Brain pericyte (primary cell): Measurements from ENCODE around the gene POLR2J.
"Not testable (repeated sequence)": the region's sequence is repeated elsewhere in the genome, so short reads cannot be mapped to it uniquely, and the experiment has no call there.

Experiments used
- DNase-seq: peaks from one replicate; pipeline ENCODE4 v3.0.0-alpha.2; 2012; ENCODE audit warnings: low read depth, low spot score

The POLR2J gene

DNA sequence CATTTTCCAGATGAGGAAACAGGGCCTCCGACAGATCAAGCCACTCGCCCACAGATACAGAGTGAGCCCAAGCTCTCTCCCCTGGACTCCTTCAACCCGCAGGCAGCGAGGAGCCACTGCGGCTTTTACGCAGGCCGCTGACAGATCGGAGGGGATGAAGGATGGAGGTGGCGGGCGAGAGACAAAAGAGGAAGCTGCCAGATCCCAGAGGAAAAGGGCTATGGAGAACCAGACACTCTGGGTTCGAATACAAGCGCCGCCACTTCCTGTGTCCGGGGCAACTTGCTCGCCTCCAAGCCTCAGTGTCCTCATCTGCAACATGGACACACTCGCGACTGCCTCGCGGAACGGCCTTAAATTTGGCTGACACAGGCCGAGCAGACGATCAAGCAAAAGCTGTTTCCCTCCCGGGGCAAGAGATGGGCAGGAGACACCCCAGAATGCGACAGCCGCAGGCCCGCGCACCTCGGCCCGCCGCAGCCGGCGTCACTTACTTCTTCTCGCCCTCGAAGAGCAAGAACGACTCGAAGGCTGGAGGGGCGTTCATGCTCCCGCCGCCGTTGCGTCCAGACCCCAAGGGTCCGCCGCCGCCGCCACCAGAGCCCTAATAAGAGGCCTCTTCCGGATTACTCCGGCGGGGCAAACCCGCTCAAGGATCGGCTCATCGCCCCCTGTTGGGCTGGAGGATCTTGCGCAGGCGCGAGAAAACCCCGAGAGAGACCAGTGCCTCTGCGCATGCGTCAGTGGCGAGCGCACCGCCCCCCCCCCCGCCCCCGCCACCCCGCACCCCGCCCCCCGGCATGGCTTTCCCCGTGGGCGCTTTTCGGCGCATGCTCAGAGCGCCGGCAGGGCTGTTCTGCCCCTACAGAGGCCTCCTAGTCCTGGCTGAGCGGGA lies at the start of gene POLR2J:
TSS of gene POLR2J (minus strand) at position 609 of the 895 bp plus-strand sequence. CDS start at position 547, 62 bp downstream.
- DNase-seq, result not testable (repeated sequence)

DNA sequence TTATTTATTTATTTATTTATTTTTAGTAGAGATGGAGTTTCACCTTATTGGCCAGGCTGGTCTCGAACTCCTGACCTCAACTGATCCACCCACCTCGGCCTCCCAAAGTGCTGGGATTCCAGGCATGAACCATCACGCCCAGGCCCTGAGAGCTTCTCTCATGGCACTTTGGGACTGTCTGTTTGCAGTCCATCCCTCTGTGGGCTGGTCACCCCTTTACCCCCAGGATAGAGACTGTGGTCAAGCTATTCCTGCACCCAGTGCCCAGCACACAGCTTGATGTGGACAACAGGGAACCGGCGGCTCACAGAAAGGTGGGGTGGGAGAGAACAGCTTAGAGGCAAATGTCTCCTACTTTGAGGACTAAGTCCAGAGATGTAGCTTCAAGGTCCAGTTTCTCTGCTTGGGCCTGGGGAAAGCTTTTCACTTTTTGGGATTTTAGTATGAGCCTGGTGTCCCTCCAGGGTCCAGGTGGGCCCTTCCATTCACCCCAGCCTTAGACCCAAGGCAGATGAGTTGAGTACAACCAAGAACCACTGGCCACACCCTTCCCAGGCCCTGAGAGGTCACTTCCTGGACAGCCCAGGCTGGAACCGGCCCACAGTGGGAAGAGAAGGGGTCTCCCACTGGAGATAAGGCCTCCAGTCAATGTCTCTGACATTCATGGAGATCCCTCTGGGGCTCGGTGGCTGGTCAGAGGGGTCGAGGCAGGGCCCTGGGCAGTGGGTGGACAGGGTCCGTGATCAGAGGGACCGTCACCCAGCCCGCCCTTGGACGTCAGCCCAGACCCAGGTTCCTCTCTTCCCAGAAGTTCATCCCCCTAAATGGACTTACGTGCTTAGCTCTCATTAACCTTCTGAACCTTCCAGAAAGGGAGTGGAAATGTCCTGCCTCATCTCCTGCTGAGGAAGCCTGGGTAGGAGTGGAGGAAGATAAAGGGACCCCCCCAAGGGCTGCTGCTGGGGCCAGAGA lies 49.4 kb upstream of the POLR2J start:
- not testable (repeated sequence) for DNase-seq

DNA sequence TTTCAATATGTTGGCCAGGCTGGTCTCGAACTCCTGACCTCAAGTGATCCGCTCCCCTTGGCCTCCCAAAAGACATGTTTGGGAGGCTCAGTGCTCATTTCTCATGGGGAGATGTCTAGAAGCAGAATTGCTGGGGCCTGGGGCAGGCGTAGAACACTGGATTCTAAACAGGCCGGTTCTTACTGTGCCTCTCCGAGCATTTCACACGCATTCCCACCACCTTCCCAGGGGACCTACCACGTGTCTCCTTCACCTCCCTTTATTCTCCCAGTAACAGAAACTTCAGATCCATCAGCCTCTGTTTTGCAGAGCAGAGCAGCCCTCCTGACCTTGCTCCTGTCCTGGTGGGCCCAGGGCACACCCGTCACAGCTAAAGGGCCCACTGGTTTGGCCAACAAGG lies 48.5 kb upstream of the POLR2J start:
- DNase-seq, result not testable (repeated sequence)

DNA sequence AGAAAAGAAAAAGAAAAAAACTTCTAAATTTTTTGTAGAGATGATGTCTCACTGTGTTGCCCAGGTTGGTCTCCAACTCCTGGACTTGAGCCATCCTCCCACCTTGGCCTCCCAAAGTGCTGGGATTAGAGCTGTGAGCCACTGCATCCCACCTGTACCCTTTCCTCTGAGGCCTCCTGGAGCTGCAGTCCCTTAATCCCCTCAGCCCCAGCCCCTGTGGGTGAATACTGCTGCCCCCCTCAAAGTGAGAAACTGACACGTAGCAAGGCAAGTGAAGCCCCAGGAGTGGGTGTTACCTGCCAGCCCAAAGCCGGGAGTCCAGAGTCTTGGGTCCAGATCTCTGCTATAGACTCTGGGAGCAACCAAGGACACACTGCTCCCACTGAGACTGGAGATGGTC lies 46.1 kb upstream of the POLR2J start:
- not testable (repeated sequence) for DNase-seq

DNA sequence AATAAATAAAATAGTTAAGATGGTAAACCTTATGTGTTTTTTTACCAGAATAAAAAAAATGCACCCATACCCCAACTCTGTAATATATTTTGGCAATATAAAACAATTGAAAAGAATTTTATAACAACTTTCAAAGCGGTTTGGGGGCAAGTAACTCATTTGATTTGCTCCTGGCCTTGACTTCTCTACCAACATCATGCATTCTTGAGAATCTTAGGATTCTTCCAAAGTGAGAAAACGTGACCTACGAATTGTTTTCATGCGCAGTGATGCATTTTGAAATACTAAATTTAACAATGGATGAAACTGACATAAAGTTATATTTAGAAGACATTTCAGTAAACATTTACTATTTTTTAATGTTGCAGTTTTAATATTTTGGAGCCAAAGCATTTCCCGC lies 42.1 kb upstream of the POLR2J start:
- DNase-seq, result not testable (repeated sequence)

DNA sequence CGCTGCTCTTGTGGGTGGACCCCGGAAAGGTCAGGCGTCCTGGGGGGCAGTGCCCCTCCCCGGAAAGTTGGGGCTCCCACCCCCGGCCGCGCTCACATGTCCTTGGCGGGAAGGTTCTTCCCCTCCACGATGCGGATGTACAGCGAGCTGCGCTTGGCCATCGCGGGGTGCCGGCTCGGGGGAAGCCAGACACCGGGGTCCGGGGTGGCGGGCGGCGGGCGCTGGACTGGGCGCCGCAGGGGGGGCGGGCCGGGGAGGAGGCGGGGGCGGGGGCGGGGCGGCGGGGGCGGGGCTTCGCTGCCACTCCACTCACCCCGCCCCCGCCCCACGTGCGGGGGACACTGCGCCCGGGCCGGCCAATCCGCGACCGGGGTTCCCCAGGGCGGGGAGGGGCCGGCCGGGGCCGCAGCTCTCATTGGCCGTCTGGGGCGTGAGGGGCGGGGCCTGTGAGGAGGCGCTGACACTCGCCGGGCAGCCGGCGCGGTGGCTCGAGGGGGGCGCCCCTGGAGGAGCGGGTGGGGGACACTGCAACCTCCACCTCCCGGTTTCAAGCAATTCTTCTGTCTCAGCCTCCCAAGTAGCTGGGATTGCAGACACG lies 38.9 kb upstream of the POLR2J start, which contains the start of gene RASA4B:
TSS of gene RASA4B (minus strand) at position 228 of the 598 bp plus-strand sequence. CDS start at position 161, 67 bp downstream.
- DNase-seq, result not testable (repeated sequence)

DNA sequence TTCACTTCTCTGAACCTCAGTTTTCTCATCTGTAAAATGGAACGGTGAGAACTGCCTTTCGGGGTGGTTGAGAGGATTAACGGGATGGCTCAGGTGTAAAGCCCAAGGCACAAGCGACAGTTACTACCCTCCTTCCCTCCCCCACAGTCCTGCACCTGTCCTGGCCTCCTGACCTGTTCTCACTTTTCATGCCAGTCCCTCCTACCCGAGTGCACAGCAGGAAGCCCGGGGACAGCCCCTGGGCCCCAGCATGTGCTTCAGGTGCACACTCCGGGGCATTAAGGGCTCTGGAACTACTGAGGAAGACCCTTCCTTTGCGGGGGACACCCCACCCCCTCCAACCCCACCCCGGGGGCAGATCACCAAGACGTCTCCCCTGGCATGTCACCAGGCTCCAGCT lies 38.2 kb upstream of the POLR2J start:
- not testable (repeated sequence) for DNase-seq

DNA sequence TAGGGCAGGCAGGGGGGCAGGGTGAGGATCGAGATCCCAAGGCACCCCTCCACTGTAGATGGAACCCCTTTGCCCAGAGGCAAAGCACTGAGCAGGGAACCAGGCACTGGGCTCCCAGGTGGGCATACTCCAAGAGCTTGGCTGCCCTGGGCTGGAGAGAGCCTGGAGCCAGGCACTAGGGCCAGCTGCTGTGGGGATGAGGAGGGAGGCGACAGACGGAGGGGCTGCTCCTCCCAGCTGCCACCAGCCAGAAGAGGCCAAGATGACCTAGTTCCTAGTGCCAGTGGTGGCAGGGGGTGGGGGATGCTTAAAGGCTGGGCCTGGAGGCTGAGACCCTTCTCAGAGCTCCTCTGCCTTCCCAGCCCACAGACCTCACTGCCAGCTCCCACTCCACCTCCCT lies 37.2 kb upstream of the POLR2J start:
- not testable (repeated sequence) for DNase-seq

DNA sequence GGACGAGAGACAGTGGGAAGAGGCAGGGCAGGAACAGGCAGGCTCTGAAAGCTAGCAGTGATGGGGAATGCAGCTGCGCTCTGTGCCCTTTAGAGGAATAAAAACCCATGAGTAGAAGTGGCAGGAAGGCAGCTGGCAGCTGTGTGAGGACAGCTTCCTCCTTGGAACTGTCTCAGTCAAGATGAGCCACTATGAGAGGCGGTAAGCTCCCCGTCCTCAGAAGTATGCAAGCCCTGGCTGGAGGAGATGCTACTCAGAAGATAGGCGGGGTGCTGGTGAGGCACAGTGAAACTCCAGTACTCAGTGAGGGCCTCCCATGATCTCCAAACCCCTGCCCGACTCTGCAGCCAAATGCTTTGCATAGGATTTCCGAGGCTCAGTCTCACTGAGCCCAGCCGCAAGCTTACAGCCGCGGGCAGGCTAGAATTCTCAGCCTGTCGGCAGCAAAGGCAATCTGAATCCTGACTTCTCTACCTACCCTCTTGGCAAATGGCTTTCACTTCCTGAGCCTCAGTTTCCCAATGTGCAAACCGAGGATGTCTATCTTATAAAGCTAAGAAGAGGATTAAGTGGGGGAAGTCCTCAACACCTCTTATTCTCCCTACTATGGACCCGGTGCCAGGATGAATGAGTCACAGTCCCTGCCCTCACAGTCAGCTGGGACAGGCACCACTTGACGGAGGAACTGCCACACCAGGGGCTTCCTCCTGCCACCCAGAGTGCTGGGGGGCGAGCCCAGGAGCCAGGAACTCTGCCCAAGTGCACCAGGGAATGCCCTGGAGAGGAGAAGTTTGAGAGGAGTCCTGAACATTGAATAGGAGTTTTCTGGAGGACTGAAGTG lies 36.4 kb upstream of the POLR2J start:
- DNase-seq, result not testable (repeated sequence)

DNA sequence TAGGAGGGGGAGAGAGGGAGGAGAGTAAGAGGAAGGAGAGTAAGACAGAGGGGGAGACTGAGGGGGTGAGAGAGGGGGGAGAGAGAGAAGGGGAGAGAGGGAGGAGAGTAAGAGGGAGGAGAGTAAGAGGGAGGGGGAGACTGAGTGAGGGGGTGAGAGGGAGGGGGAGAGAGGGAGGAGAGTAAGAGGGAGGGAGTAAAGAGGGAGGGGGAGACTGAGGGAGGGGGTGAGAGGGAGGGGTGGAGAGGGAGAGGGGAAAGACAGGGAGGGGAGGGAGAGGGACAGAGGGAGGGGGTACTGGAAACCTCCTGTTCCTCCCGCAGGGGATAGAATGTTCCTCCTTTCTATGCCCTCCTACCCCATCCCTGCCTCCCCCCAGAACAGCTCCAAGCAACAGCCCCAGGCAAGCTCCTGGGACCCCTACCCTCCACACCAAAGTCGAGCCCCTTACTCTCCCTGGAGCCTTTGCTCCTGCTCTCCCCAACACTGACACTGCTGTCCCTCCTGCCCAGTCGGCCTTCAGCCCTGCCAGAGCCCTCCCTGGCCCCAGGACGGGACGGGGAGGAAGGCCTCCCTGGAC lies 34.0 kb upstream of the POLR2J start:
- DNase-seq, result peak; percentile 58

DNA sequence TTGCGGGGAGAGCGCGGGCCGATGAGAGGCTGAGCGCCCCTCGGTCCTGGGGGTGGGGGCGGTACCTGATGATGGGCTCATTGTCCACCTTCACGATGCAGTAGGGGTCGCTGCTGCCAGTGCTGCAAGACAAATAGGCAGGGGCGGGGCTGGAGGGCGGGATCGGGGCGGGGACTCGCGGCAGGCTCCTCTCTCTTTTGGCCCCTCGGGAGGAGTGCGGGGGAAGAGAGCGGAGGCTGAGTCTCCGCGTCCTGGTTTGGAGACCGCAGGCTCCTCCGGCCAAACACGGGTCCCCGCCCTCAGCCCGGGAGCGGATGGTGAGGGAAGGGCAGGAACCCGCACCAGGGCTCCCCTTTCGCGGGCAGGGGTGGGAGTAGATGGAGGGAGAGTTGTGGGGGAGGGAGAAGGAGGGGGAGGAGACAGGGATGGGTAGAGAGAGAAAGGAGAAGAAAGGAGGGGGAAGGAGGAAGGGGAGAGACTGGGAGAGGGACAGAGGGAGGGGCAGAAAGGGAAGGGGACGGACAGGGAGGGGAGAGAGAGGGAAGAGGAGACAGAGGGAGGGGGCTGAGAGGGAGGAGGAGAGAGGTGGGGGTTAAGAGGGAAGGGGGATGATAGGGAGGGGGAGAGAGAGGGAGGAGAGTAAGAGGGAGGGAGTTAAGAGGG lies 33.3 kb upstream of the POLR2J start:
- not testable (repeated sequence) for DNase-seq

DNA sequence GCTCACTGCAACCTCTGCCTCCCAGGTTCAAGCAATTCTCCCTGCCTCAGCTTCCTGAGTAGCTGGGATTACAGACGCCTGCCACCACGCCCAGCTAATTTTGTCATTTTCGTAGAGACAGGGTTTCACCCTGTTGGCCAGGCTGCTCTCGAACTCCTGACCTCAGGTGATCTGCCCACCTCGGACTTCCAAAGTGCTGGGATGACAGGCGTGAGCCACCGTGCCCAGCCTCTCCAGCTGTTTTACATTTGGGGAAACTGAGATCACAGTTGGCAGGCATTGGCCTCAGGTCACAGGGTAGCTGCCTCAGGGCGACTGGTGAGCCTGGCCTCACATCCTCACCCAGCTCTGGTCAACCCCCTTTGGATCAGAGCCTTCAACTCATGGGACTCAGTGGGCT lies 31.9 kb upstream of the POLR2J start:
- not testable (repeated sequence) for DNase-seq

DNA sequence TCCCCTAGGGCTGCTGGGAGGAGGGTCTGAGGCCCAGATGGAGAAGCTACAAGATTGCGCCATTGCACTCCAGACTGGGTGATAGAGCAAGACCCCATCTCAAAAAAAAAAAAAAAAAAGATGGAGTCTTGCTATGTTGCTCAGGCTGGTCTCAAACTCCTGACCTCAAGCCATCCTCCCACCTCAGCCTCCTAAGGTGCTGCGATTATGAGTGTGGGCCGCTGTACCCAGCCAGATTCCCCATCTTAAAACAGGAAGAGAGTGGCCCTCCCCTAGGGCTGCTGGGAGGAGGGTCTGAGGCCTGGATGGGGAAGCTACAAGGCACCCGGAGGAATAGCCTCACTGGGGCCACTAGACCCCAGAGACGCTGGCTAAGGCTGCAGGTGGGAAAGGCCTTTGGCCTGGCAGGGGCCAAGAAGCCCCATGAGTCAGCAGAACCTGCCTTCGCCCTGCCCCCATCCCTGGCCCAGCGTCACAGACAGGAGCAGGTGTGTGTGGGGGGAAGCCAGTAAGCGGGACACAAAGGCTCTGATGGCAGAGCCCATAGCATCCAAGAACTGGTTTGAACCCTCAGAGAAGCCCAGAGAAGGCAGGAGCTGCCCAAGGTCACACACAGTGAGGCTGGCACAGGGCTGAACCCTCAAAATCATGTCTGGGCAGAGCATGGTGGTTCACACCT lies 28.8 kb upstream of the POLR2J start:
- not testable (repeated sequence) for DNase-seq

DNA sequence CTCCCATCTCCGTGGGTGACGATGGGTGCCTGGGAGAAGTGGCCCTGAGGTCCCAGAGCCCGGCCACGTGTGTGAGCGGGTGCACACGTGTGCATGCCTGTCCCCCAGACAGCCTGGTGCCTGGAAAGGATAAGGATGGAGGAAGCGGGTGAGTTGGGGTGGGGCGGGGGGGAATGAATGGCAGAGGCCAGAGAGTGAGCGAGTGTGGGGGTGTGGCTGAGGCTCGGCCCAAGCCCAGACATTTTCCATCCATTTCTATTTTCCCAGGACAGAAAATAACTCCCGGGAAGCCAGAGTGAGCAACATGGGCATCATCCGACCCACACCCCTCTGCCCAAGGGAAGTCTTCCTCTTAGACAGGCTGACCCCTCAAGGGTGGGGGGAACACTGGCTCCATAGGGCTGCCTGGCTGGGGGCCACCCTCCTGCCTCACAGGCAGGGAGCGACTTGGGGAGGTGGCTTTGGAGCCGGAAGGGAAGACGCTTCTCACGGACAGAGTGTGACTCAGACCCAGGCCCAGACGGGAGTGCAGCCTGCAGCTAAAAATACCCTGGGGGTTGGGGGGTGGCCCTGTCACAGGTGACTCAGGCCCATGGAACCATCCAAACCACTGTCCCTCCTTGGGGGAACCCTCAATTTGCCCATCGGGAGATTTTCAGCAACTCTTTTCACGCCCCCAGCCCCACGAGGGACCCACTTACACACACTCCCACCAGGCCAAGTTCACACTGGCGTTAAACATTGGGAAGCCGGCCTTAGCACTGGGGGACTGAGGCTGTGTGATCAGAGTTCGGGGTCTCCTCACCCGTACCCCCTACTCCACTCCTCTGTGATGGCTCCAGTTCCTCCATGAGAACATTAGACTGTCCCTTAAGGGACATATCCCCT lies 26.8 kb upstream of the POLR2J start:
- DNase-seq, result not testable (repeated sequence)

DNA sequence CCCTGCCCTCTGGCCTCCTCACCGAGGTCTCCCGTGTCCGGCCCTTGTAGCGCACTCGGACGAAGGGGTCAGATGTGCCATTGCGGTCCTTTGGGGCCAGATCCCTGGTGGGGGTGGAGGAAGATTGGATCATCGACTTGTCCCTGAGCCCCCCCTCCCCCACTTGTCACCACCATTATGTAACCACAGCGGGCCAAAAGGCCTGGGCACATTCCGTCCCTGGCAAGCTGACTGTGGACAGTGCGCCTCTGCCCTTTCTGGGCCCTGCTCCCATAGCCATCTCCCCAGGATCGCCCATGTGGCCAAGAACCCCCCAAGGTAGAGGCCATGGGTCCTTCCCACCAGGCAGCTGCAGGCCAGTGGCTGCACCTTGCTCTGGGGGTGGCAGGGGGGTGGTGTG lies 24.4 kb upstream of the POLR2J start:
- DNase-seq, result not testable (repeated sequence)

DNA sequence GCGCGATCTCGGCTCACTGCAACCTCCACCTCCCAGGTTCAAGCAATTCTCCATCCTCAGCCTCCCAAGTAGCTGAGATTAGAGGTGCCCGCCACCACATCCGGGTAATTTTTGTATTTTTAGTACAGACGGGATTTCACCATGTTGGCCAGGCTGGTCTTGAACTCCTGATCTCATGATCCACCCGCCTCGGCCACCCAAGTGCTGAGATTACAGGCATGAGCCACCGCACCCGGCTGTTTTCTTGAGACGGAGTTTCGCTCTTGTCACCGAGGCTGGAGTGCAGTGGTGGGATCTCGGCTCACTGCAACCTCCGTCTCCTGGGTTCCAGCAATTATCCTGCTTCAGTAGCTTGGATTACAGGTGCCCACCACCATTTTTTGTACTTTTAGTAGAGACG lies 19.6 kb upstream of the POLR2J start:
- not testable (repeated sequence) for DNase-seq

DNA sequence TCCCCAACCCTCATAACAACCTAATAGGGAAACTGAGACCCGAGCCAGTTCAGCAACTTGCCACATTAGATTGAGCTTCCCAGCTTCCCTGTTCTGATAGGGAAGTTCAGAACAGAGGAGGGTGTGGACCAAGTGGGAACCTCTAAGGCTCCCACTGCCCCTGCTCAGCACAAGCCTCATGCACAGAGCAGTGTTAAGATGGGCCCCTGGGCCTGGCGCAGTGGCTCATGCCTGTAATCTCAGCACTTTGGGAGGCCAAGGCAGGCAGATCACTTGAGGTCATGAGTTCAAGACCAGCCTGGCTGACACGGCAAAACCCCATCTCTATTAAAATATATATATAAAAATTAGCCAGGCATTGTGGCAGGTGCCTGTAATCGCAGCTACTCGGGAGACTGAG lies 18.6 kb upstream of the POLR2J start:
- not testable (repeated sequence) for DNase-seq

DNA sequence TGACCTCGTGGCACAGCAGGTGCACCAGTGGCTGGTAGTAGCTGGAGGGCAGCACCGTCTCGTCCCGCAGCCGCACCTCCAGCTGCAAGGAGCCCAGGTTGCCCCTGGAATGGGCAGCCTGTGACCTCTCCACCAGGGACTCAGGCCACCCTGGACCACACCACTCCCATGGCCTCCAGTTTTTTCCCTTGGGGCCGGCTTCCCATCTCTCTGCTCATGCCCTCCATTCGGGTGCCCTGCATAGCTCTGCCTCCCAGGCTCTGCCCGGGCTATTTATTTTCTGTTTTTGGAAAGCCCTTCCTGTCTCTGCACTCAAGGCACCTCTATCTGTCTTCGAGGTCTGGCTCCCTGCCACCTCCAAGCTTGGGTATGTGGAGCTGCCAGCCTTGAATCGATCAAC lies 18.1 kb upstream of the POLR2J start:
- DNase-seq, result not testable (repeated sequence)
